ENCODE measurements around the gene SLC24A4.

DNA sequence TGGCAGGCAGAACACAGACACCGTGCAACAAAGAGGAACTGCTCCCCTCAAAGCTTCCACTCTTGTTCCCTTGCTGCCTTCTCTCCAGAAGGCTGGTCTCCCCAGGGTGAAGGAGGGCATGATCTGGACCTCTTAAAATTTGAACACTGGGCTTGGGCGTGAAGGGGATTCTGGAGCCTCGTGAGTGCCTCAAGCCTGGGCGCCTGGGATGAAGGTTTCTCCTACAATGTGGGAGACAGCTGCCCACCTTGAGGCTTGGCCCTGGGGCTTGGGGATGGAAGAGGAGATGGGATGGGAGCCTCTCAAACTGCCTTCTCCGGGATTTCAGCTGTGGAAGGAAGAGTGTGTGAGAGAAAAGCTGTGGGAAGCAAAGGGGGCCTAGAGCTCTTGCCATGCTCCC is 182.9 kb downstream of the SLC24A4 start:
- TF ChIP-seq, protein P1, sequence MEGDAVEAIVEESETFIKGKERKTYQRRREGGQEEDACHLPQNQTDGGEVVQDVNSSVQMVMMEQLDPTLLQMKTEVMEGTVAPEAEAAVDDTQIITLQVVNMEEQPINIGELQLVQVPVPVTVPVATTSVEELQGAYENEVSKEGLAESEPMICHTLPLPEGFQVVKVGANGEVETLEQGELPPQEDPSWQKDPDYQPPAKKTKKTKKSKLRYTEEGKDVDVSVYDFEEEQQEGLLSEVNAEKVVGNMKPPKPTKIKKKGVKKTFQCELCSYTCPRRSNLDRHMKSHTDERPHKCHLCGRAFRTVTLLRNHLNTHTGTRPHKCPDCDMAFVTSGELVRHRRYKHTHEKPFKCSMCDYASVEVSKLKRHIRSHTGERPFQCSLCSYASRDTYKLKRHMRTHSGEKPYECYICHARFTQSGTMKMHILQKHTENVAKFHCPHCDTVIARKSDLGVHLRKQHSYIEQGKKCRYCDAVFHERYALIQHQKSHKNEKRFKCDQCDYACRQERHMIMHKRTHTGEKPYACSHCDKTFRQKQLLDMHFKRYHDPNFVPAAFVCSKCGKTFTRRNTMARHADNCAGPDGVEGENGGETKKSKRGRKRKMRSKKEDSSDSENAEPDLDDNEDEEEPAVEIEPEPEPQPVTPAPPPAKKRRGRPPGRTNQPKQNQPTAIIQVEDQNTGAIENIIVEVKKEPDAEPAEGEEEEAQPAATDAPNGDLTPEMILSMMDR (IDR thresholded peaks at IDR 0.05; ENCODE audit: insufficient read depth, low read length, poor library complexity, severe bottlenecking): no peak
- no peak for TF ChIP-seq EZH2phosphoT487 (conservative IDR thresholded peaks at IDR 0.05; ENCODE audit: low read length)
